K562 (cell line): ENCODE data around the gene GRPR. TPM values are rescaled to one million over a fixed set of nuclear protein-coding genes. Genes with fewer than 3 reads are reported as not detected.

ENCODE experiments used
- ATAC-seq: fragments of 200-7000 bp; cut with Tn5 transposase; 3 replicates; pipeline ENCODE4 v1.9.1; 2020; ENCODE audit warnings: moderate library complexity
- BruUV-seq: library from RNA; stranded (reverse); fragments of 400-500 nt; replicated peaks from 2 replicates; lab custom pipeline; 2021; lab: Mats Ljungman, UMichigan
- CTCF ChIA-PET: fragments of 300-600 bp; formaldehyde crosslinking; extraction: SDS; loops from one replicate; lab custom pipeline; 2021; ENCODE audit warnings: low intra/inter-chr PET ratio; lab: Yijun Ruan, JAX
- POLR2A ChIA-PET: fragments of 300-600, 350-650 bp; sonication (Branson Sonifier 250); formaldehyde crosslinking; extraction: SDS; loops from one replicate; lab custom pipeline; 2021; ENCODE audit warnings: antibody characterized with exemption, inconsistent platforms; lab: Yijun Ruan, JAX
- DNase-seq, 4 experiments: peaks; one replicate each; pipeline versions ENCODE4 v3.0.0 to v3.0.0-alpha.2; 2011 to 2018; ENCODE audit warnings: low spot score in 3 of 4, mixed read lengths in 3 of 4; ENCODE audit errors: extremely low read depth in 1 of 4
- FAIRE-seq: peaks from 2 replicates; lab custom pipeline; 2011; peaks lifted over from hg19 to GRCh38; lab: Jason Lieb, UNC
- H2AFZ ChIP-seq: 2 replicates; pipeline ENCODE4 v1.6.0; 2011; ENCODE audit warnings: low read depth, low read length, control low read depth, inconsistent platforms
- H3K27ac ChIP-seq: fragments of 200-600 bp; 3 replicates; pipeline ENCODE4 v1.8.0; 2011; ENCODE audit warnings: low read depth, mild to moderate bottlenecking, control low read depth, inconsistent platforms, low read length, moderate library complexity, mixed read lengths; ENCODE audit errors: extremely low read depth
- H3K27me3 ChIP-seq, 2 experiments: fragments of 300-600 bp in 1 of 2; 2 replicates in 1 of 2; 3 replicates in 1 of 2; pipeline versions ENCODE4 v1.6.0 to v1.8.0; 2011; ENCODE audit warnings: inconsistent platforms in 2 of 2, low read length in 2 of 2, mild to moderate bottlenecking in 1 of 2, mixed read lengths in 1 of 2, moderate library complexity in 1 of 2; ENCODE audit not compliant: control insufficient read depth in 2 of 2, insufficient read depth in 2 of 2
- H3K36me3 ChIP-seq: fragments of 300-600 bp; 3 replicates; pipeline ENCODE4 v1.8.0; 2011; ENCODE audit warnings: mild to moderate bottlenecking, low read length, inconsistent platforms; ENCODE audit not compliant: control insufficient read depth, insufficient read depth
- H3K4me1 ChIP-seq, 2 experiments: fragments of 200-600 bp in 1 of 2; replicated peaks in 1 of 2; 2 replicates in 1 of 2; 3 replicates in 1 of 2; pipeline versions ENCODE4 v1.5.1 to v1.8.0; 2011; ENCODE audit warnings: inconsistent platforms in 2 of 2, low read length in 2 of 2, mild to moderate bottlenecking in 1 of 2, mixed read lengths in 1 of 2, moderate library complexity in 1 of 2; ENCODE audit not compliant: control insufficient read depth in 2 of 2, insufficient read depth in 2 of 2
- H3K4me2 ChIP-seq: 2 replicates; pipeline ENCODE4 v1.6.1; 2011; ENCODE audit warnings: low read length, control low read depth, inconsistent platforms, mixed read lengths; ENCODE audit not compliant: insufficient read depth
- H3K4me3 ChIP-seq: fragments of 200-600 bp; sonication (generic), shearing (Covaris generic); 2 replicates; pipeline ENCODE4 v1.5.1; 2016; ENCODE audit warnings: control low read depth, inconsistent platforms
- H3K79me2 ChIP-seq: fragments of 200-600 bp; 3 replicates; pipeline ENCODE4 v1.8.0; 2011; ENCODE audit warnings: low read length, inconsistent platforms; ENCODE audit not compliant: control insufficient read depth, insufficient read depth
- H3K9ac ChIP-seq, 2 experiments: 2 replicates each; pipeline versions ENCODE4 v1.6.0 to v1.6.1; 2011; ENCODE audit warnings: low read depth in 2 of 2, low read length in 2 of 2, control low read depth in 1 of 2, inconsistent platforms in 1 of 2, mild to moderate bottlenecking in 1 of 2, mixed read lengths in 1 of 2; ENCODE audit not compliant: insufficient read depth in 1 of 2
- H3K9me1 ChIP-seq: one replicate; pipeline ENCODE4 v1.6.0; 2011; ENCODE audit warnings: inconsistent platforms, mild to moderate bottlenecking, low read length, moderate library complexity; ENCODE audit not compliant: control insufficient read depth, insufficient read depth
- H3K9me3 ChIP-seq: replicated peaks from 2 replicates; pipeline ENCODE4 v1.5.1; 2011; ENCODE audit warnings: low read depth, low read length, inconsistent platforms; ENCODE audit not compliant: control insufficient read depth, insufficient read depth
- H4K20me1 ChIP-seq: replicated peaks from 2 replicates; pipeline ENCODE4 v1.6.1; 2011; ENCODE audit warnings: low read length, inconsistent platforms, mixed read lengths; ENCODE audit not compliant: control insufficient read depth, insufficient read depth
- AFF1 ChIP-seq, 2 experiments: fragments of 450-650 bp; IDR thresholded peaks; 2 replicates each; pipeline ENCODE4 v1.6.1; 2018; ENCODE audit warnings: mild to moderate bottlenecking in 2 of 2, low read depth in 1 of 2; ENCODE audit not compliant: partially characterized antibody in 2 of 2
- ATF4 ChIP-seq: fragments of 450-650 bp; formaldehyde crosslinking; IDR thresholded peaks from 2 replicates; pipeline ENCODE4 v1.4.0; 2022; ENCODE audit warnings: mild to moderate bottlenecking, moderate library complexity
- CC2D1A ChIP-seq: fragments of 450-650 bp; IDR thresholded peaks from 2 replicates; pipeline ENCODE4 v1.6.1; 2017; ENCODE audit warnings: mild to moderate bottlenecking
- DPF2 ChIP-seq: fragments of 450-650 bp; IDR thresholded peaks from 2 replicates; pipeline ENCODE4 v1.6.1; 2016
- GTF2F1 ChIP-seq: IDR thresholded peaks from 2 replicates; pipeline ENCODE4 v1.6.1; 2011; ENCODE audit warnings: low read depth, low read length, improper control_type of control experiment
- HEY1 ChIP-seq: fragments of 250-450 bp; sonication (Bioruptor Pico); IDR thresholded peaks from 2 replicates; pipeline ENCODE4 v1.5.0; 2020; ENCODE audit warnings: mild to moderate bottlenecking, moderate library complexity, borderline replicate concordance
- HNRNPLL ChIP-seq: fragments of 200-400 bp; formaldehyde crosslinking; IDR thresholded peaks from 2 replicates; pipeline ENCODE4 v1.6.1; 2017; ENCODE audit warnings: low read length, low read depth, mild to moderate bottlenecking; ENCODE audit not compliant: poor library complexity, severe bottlenecking
- ID3 ChIP-seq, 2 experiments: fragments of 250-450 bp in 1 of 2; fragments of 450-650 bp in 1 of 2; sonication (Bioruptor Pico) in 1 of 2; IDR thresholded peaks; 2 replicates each; pipeline versions ENCODE4 v1.6.1 to v1.8.0; 2016 to 2021; ENCODE audit warnings: mild to moderate bottlenecking in 2 of 2, moderate library complexity in 2 of 2, missing compliant biosample characterization in 1 of 2, missing genetic modification characterization in 1 of 2
- NFXL1 ChIP-seq: fragments of 450-650 bp; formaldehyde crosslinking; IDR thresholded peaks from 2 replicates; pipeline ENCODE4 v1.4.0; 2021; ENCODE audit warnings: mild to moderate bottlenecking
- PTTG1 ChIP-seq: fragments of 450-650 bp; IDR thresholded peaks from 2 replicates; pipeline ENCODE4 v1.6.1; 2016; ENCODE audit warnings: low read depth, mild to moderate bottlenecking, missing genetic modification characterization, missing compliant biosample characterization
- SAFB2 ChIP-seq: fragments of 200-400 bp; formaldehyde crosslinking; IDR thresholded peaks from 2 replicates; pipeline ENCODE4 v1.6.1; 2018; ENCODE audit warnings: borderline replicate concordance, low read length, low read depth, moderate library complexity; ENCODE audit not compliant: severe bottlenecking
- SIN3B ChIP-seq: fragments of 450-650 bp; IDR thresholded peaks from 2 replicates; pipeline ENCODE4 v1.6.1; 2017; ENCODE audit warnings: low read depth, mild to moderate bottlenecking, moderate library complexity
- in situ Hi-C: fragments of 300-500 bp; cut with MboI; formaldehyde crosslinking; loops from 4 replicates; pipeline ENCODE4 v1.15.0; 2018; ENCODE audit warnings: inconsistent platforms, mixed read lengths
- intact Hi-C: fragments of 100-400 bp; cut with micrococcal nuclease; formaldehyde crosslinking; loops from 2 replicates; pipeline ENCODE4 v1.14.2; 2022
- polyA plus RNA-seq, 8 experiments: library from polyadenylated mRNA; depleted of rRNA in 4 of 8; stranded (reverse) in 5 of 8; unstranded in 3 of 8; fragments of >200 nt; fragmentation: Nextera tagmentation in 2 of 8; fragmentation: Illumina TruSeq in 1 of 8; extraction: Ambion mirVana in 2 of 8; extraction: Trizol in 1 of 8; gene quantifications; 2 replicates each; pipeline versions ENCODE4 v1.2.1 to v1.2.3, GENCODE V29; 2011 to 2014; ENCODE audit warnings: inconsistent platforms in 1 of 8, missing spikeins in 1 of 8
- total RNA-seq, 7 experiments: library from RNA; depleted of rRNA in 6 of 7; stranded (reverse); fragments of >200 nt in 6 of 7; fragmentation: Illumina TruSeq in 2 of 7; extraction: Trizol in 2 of 7; gene quantifications; 2 replicates each; pipeline versions ENCODE4 v1.2.1 to v1.2.3, GENCODE V29; 2011 to 2021; ENCODE audit warnings: low replicate concordance in 1 of 7

Gene GRPR
- total and polyA plus RNA-seq, 9 of the 15 experiments (the other 6 are each of a cell fraction or from before 2014, with no cell fraction given): 0.06 to 0.11 TPM; not detected in 7

GRCh38 chrX:16142246-16142558 is 18.8 kb downstream of the GRPR start:
- Histone ChIP-seq H3K9me3 (no peaks in the 10 kb centered on the region), H3K4me1 (no peaks in the 10 kb centered on the region), H3K79me2 (no peaks in the 10 kb centered on the region), H3K27me3 (no peaks in the 10 kb centered on the region), H3K36me3 (no peaks in the 10 kb centered on the region), H3K27ac (no peak overlapping the region), H3K9ac (no peak overlapping the region), H2AFZ (no peak overlapping the region), H3K4me2 (no peak overlapping the region), H3K9me1 (no peaks in the 10 kb centered on the region), H4K20me1 (no peaks in the 10 kb centered on the region), H3K4me3 (no peak overlapping the region)
- FAIRE-seq (no peak), DNase-seq (no peak), ATAC-seq (no peak)
- in situ Hi-C loops: no loop called here
- CTCF ChIA-PET: no interaction called here
- POLR2A ChIA-PET: interaction anchor here (1.6 kb wide), 1 partner anchor 11 kb away, joined by 4 read pairs; no protein-coding TSS in a partner anchor
- intact Hi-C loops: no loop called here
- no TSS peak for BruUV-seq
- no peak for TF ChIP-seq ATF4 (CRISPR knock-in tag)
- TF ChIP-seq HEY1: no peak
- no peak for TF ChIP-seq PTTG1 (tag)
- no peak for TF ChIP-seq SIN3B
- no peak for TF ChIP-seq HNRNPLL
- no peak for TF ChIP-seq DPF2

- intact Hi-C loops: no loop called here
- no peak for FAIRE-seq
- H3K27me3 ChIP-seq: no peaks in the 10 kb centered on the region
- H3K9ac ChIP-seq: no peak overlapping the region
- ATAC-seq: no peak
- POLR2A ChIA-PET: interaction anchor here (0.6 kb wide), 1 partner anchor 273 kb away, joined by 3 read pairs; no protein-coding TSS in a partner anchor
- CTCF ChIA-PET: no interaction called here
- no peak overlapping the region for H3K4me2 ChIP-seq
- no peaks in the 10 kb centered on the region for H3K79me2 ChIP-seq
- no peaks in the 10 kb centered on the region for H3K36me3 ChIP-seq
- in situ Hi-C loops: no loop called here
- no peak overlapping the region for H2AFZ ChIP-seq
- H3K4me3 ChIP-seq: no peak overlapping the region
- H3K9me3 ChIP-seq: no peaks in the 10 kb centered on the region
- H3K4me1 ChIP-seq: no peaks in the 10 kb centered on the region
- no peak overlapping the region for H3K27ac ChIP-seq
- H3K9me1 ChIP-seq: no peaks in the 10 kb centered on the region
- BruUV-seq: no TSS peak
- no peak for DNase-seq
- no peaks in the 10 kb centered on the region for H4K20me1 ChIP-seq
- TF ChIP-seq AFF1 (IDR thresholded peaks at IDR 0.05; ENCODE audit: low read depth in 1 of 2, partially characterized antibody in 2 of 2) (no peak), CC2D1A (no peak), GTF2F1 (no peak), SAFB2 (no peak), ID3 (CRISPR knock-in tag; IDR thresholded peaks at IDR 0.05) (no peak), ID3 (tag; IDR thresholded peaks at IDR 0.05) (no peak), NFXL1 (CRISPR knock-in tag) (no peak)
Measured at GRCh38 chrX:16143968-16144367, 20.6 kb downstream of the GRPR start.
